Loucy (cell line): ENCODE measurements around the gene EEF1A2.

Experiments
- H2AFZ ChIP-seq: fragments of 200-600 bp; sonication (generic); 2 replicates; pipeline ENCODE4 v1.6.0; 2016; ENCODE audit warnings: antibody characterized with exemption, mild to moderate bottlenecking, low read length, moderate library complexity
- H3F3A ChIP-seq: fragments of 200-600 bp; 2 replicates; pipeline ENCODE4 v1.6.0; 2016; ENCODE audit warnings: antibody characterized with exemption, low read depth, mild to moderate bottlenecking
- H3K27me3 ChIP-seq: fragments of 200-600 bp; sonication (generic); 2 replicates; pipeline ENCODE4 v1.6.1; 2014; ENCODE audit warnings: low read length, mild to moderate bottlenecking; ENCODE audit not compliant: insufficient read depth, poor library complexity, severe bottlenecking
- H3K36me3 ChIP-seq: fragments of 200-600 bp; sonication (generic); 2 replicates; pipeline ENCODE4 v1.6.1; 2016; ENCODE audit warnings: low read length; ENCODE audit not compliant: insufficient read depth
- H3K4me1 ChIP-seq: fragments of 200-600 bp; sonication (generic); 2 replicates; pipeline ENCODE4 v1.5.1; 2014; ENCODE audit warnings: low read length, mild to moderate bottlenecking; ENCODE audit not compliant: insufficient read depth, poor library complexity, severe bottlenecking
- H3K4me2 ChIP-seq: fragments of 200-600 bp; sonication (generic); 2 replicates; pipeline ENCODE4 v1.6.0; 2014; ENCODE audit warnings: antibody characterized with exemption, low read length, low read depth, mild to moderate bottlenecking; ENCODE audit not compliant: poor library complexity, severe bottlenecking
- H3K4me3 ChIP-seq: fragments of 200-600 bp; sonication (generic); 2 replicates; pipeline ENCODE4 v1.5.1; 2014; ENCODE audit warnings: low read length, mild to moderate bottlenecking, mixed read lengths; ENCODE audit not compliant: poor library complexity, severe bottlenecking
- H3K79me2 ChIP-seq: fragments of 200-600 bp; sonication (generic); 2 replicates; pipeline ENCODE4 v1.6.1; 2014; ENCODE audit warnings: low read length; ENCODE audit not compliant: insufficient read depth
- H3K9ac ChIP-seq: fragments of 200-600 bp; sonication (generic); 2 replicates; pipeline ENCODE4 v1.6.0; 2014; ENCODE audit warnings: mild to moderate bottlenecking, low read depth, low read length, moderate library complexity; ENCODE audit not compliant: poor library complexity, severe bottlenecking
- H3K9me2 ChIP-seq: fragments of 200-600 bp; sonication (generic); replicated peaks from 2 replicates; pipeline ENCODE4 v1.6.1; 2016; ENCODE audit warnings: low read depth, low read length, mixed read lengths
- H3K9me3 ChIP-seq: fragments of 200-600 bp; sonication (generic); 2 replicates; pipeline ENCODE4 v1.6.1; 2014; ENCODE audit warnings: mild to moderate bottlenecking, antibody characterized with exemption, low read length, low read depth; ENCODE audit not compliant: insufficient read depth
- H4K20me1 ChIP-seq: fragments of 200-600 bp; sonication (generic); 2 replicates; pipeline ENCODE4 v1.6.0; 2014; ENCODE audit warnings: antibody characterized with exemption, low read length, mild to moderate bottlenecking; ENCODE audit not compliant: insufficient read depth, poor library complexity, severe bottlenecking
- EZH2phosphoT487 ChIP-seq: fragments of 200-600 bp; IDR thresholded peaks from 2 replicates; pipeline ENCODE4 v1.6.1; 2018; ENCODE audit warnings: antibody characterized with exemption, mild to moderate bottlenecking, moderate library complexity, borderline replicate concordance
- TF ChIP-seq, protein P1 (sequence below): fragments of 200-600 bp; sonication (generic); conservative IDR thresholded peaks from 2 replicates; pipeline ENCODE4 v1.5.1; 2014; ENCODE audit warnings: mild to moderate bottlenecking, antibody characterized with exemption, low read length

EEF1A2 gene

GRCh38 chr20:63471981-63472831 is 26.7 kb downstream of the EEF1A2 start, which contains the start of gene KCNQ2:
Gene KCNQ2, minus strand, starts transcription at chr20:63472655. Its CDS starts 192 bp downstream, at chr20:63472463.
- H3K4me3 ChIP-seq, result no peak within 1 kb of the TSS

GRCh38 chr20:63471717-63471980 is 27.2 kb downstream of the EEF1A2 start:
- H3K9me3 ChIP-seq, result no peaks in the 10 kb centered on the region
- TF ChIP-seq, protein P1, sequence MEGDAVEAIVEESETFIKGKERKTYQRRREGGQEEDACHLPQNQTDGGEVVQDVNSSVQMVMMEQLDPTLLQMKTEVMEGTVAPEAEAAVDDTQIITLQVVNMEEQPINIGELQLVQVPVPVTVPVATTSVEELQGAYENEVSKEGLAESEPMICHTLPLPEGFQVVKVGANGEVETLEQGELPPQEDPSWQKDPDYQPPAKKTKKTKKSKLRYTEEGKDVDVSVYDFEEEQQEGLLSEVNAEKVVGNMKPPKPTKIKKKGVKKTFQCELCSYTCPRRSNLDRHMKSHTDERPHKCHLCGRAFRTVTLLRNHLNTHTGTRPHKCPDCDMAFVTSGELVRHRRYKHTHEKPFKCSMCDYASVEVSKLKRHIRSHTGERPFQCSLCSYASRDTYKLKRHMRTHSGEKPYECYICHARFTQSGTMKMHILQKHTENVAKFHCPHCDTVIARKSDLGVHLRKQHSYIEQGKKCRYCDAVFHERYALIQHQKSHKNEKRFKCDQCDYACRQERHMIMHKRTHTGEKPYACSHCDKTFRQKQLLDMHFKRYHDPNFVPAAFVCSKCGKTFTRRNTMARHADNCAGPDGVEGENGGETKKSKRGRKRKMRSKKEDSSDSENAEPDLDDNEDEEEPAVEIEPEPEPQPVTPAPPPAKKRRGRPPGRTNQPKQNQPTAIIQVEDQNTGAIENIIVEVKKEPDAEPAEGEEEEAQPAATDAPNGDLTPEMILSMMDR, result no peak
- TF ChIP-seq EZH2phosphoT487, result no peak
- H3K9me2 ChIP-seq, result no peaks in the 10 kb centered on the region
- no peaks in the 10 kb centered on the region for H3F3A ChIP-seq
- no peak overlapping the region for H3K4me3 ChIP-seq
- no peaks in the 10 kb centered on the region for H3K36me3 ChIP-seq
- no peak overlapping the region for H2AFZ ChIP-seq
- H3K27me3 ChIP-seq, result no peaks in the 10 kb centered on the region
- no peak overlapping the region for H3K4me2 ChIP-seq
- H4K20me1 ChIP-seq, result no peaks in the 10 kb centered on the region
- H3K4me1 ChIP-seq, result no peaks in the 10 kb centered on the region
- H3K79me2 ChIP-seq, result no peaks in the 10 kb centered on the region
- no peak overlapping the region for H3K9ac ChIP-seq

More at GRCh38 chr20:63471981-63472831, 26.7 kb downstream of the EEF1A2 start, which contains the start of gene KCNQ2:
- no peak for TF ChIP-seq EZH2phosphoT487
- H3K9ac ChIP-seq, result no peak within 1 kb of the TSS
- H3K9me2 ChIP-seq, result no peaks in the 10 kb centered on the region
- H4K20me1 ChIP-seq, result no peaks in the 10 kb centered on the region
- no peaks in the 10 kb centered on the region for H3F3A ChIP-seq
- no peaks in the 10 kb centered on the region for H3K27me3 ChIP-seq
- H3K9me3 ChIP-seq, result no peaks in the 10 kb centered on the region
- H2AFZ ChIP-seq, result no peak within 1 kb of the TSS
- no peak within 1 kb of the TSS for H3K4me2 ChIP-seq
- no peaks in the 10 kb centered on the region for H3K36me3 ChIP-seq
- H3K79me2 ChIP-seq, result no peaks in the 10 kb centered on the region
- no peaks in the 10 kb centered on the region for H3K4me1 ChIP-seq

DNA sequence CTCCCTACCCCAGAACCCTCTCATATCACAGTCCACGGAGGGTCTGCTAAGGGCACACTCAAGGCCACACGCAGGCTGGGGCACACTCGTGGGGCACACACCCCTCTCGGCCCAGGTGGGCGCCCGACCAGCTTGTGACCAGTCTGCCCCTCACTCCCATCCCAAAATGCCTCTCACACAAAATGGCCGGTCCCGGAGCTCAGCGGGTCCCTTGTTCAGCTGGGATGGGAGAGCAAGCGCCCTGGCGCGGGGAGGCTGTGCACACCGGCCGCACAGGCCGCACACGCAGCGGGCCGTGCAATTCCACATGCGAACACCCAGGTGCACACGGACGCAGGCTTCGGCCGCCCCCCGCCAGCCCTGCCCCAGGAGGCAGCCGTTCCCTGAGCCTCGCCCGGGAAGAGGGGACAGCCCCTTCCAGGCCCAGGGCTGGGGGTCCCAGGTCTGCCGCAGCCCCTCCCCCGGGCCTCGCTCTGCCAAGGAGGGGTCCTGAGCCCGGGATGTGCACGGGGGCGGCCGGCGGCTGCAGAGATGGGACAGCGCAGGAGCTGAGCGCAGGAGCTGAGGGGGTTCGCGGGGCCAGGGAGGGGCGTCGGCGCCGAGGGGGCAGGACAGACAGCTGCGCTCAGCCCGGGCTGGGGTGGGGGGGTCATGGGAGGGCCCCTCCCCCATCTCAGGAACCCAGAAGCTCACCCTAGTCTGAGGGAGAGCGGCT is 27.7 kb downstream of the EEF1A2 start:
- Histone ChIP-seq H3K4me1 (no peaks in the 10 kb centered on the region), H3K4me3 (no peak overlapping the region), H3K4me2 (no peak overlapping the region), H3K79me2 (no peaks in the 10 kb centered on the region), H3K27me3 (no peaks in the 10 kb centered on the region), H2AFZ (no peak overlapping the region), H3K9me2 (no peaks in the 10 kb centered on the region), H3K36me3 (no peaks in the 10 kb centered on the region), H3K9me3 (no peaks in the 10 kb centered on the region), H4K20me1 (no peaks in the 10 kb centered on the region), H3F3A (no peaks in the 10 kb centered on the region), H3K9ac (no peak overlapping the region)
- no peak for TF ChIP-seq EZH2phosphoT487
- TF ChIP-seq, protein P1, result no peak
